ENCODE results near the gene PTK6. TPM values are rescaled to one million over a fixed set of nuclear protein-coding genes. Genes with fewer than 3 reads are reported as not detected.

Gene PTK6
- total RNA-seq, 1 experiment from 2014 or later = 6.7 TPM

GRCh38 chr20:63505723-63506122, 31.5 kb downstream of the PTK6 start (continued):
- TF ChIP-seq ZBTB33 (IDR thresholded peaks at IDR 0.05; ENCODE audit: extremely low read depth, insufficient replicate concordance, low read length) (no peak), SIN3A (IDR thresholded peaks at IDR 0.05; ENCODE audit: low read depth) (no peak), JUND (IDR thresholded peaks at IDR 0.05) (no peak), ZFX (IDR thresholded peaks at IDR 0.05) (no peak)

GRCh38 chr20:63505281-63505680, 31.9 kb downstream of the PTK6 start:
- POLR2A ChIA-PET = no interaction called here
- CTCF ChIA-PET = no interaction called here
- Histone ChIP-seq H3K4me3 (replicated peaks in 1 of 2; ENCODE audit: low read depth in 1 of 2, low read length in 2 of 2) (no peak overlapping the region), H3K36me3 (ENCODE audit: control insufficient read depth in 1 of 2, insufficient read depth in 2 of 2, low read length in 2 of 2) (no peaks in the 10 kb centered on the region), H3K27ac (ENCODE audit: low read depth, low read length) (no peak overlapping the region), H3K9ac (ENCODE audit: low read length) (no peak overlapping the region), H2AFZ (ENCODE audit: low read depth, low read length, poor library complexity, severe bottlenecking) (no peak overlapping the region), H3K9me2 (ENCODE audit: insufficient read depth) (no peaks in the 10 kb centered on the region), H3K79me2 (ENCODE audit: insufficient read depth, low read length) (no peaks in the 10 kb centered on the region), H3K4me1 (ENCODE audit: control insufficient read depth in 1 of 2, insufficient read depth in 2 of 2, low read length in 2 of 2) (peaks cover 6 to 12% of the 10 kb centered on the region in 2 experiments; a peak in 3 of 4 replicates), H4K20me1 (ENCODE audit: insufficient read depth) (no peaks in the 10 kb centered on the region), H3K27me3 (ENCODE audit: insufficient read depth, low read length) (no peaks in the 10 kb centered on the region), H3K9me3 (ENCODE audit: control insufficient read depth in 1 of 2, insufficient read depth in 1 of 2, low read depth in 1 of 2, low read length in 2 of 2) (no peaks in the 10 kb centered on the region; a peak in 1 of 4 replicates), H3K4me2 (ENCODE audit: low read length) (no peak overlapping the region)
- RAD21 ChIA-PET (ENCODE audit: low non-redundant PET in 1 of 2, low total read pairs in 2 of 2, uncharacterized antibody in 2 of 2, unreplicated experiment in 2 of 2) = no interaction called here
- intact Hi-C loops (cut with micrococcal nuclease) = no loop called here
- ATAC-seq = no peak
- TF ChIP-seq SIN3A (IDR thresholded peaks at IDR 0.05; ENCODE audit: low read depth) (no peak), CTCF (IDR thresholded peaks at IDR 0.05 in 2 of 3, conservative IDR thresholded peaks at IDR 0.05 in 1 of 3; ENCODE audit: borderline replicate concordance in 1 of 3, insufficient read depth in 1 of 3, low read depth in 2 of 3, low read length in 2 of 3) (no peak), EZH2 (IDR thresholded peaks at IDR 0.05) (no peak), YY1 (IDR thresholded peaks at IDR 0.05; ENCODE audit: extremely low read depth, insufficient replicate concordance, low read depth, low read length) (no peak), JUND (IDR thresholded peaks at IDR 0.05) (no peak), EGR1 (IDR thresholded peaks at IDR 0.05; ENCODE audit: low read depth) (no peak), MAX (IDR thresholded peaks at IDR 0.05) (no peak), CEBPB (IDR thresholded peaks at IDR 0.05; ENCODE audit: low read depth) (no peak), ZNF274 (IDR thresholded peaks at IDR 0.05; ENCODE audit: low read depth, low read length) (no peak), POLR2AphosphoS5 (IDR thresholded peaks at IDR 0.05; ENCODE audit: low read depth, low read length) (no peak), REST (IDR thresholded peaks at IDR 0.05; ENCODE audit: low read depth) (no peak)
- no TSS peak for BruUV-seq (replicated peaks)
- no peak for DNase-seq (ENCODE audit: low read depth, low spot score)

Measured in HCT116 (cell line).